Suprapubic skin (tissue), 4 donors: ENCODE data around the gene STING1. TPM values are rescaled to one million over a fixed set of nuclear protein-coding genes. Genes with fewer than 3 reads are reported as not detected.
"Not testable (repeated sequence)": the region's sequence is repeated elsewhere in the genome, so short reads cannot be mapped to it uniquely, and the experiment has no call there.

Experiments
- DNase-seq, 2 donors: peaks; one replicate each; pipeline ENCODE4 v3.0.0-alpha.2; 2019; ENCODE audit warnings: low spot score in 2 of 2
- H3K27ac ChIP-seq: fragments of 200-600 bp; sonication (generic); one replicate; pipeline ENCODE4 v1.5.1; 2019
- H3K27me3 ChIP-seq: fragments of 200-600 bp; sonication (generic); one replicate; pipeline ENCODE4 v1.5.1; 2019
- H3K36me3 ChIP-seq: fragments of 200-600 bp; sonication (generic); one replicate; pipeline ENCODE4 v1.5.1; 2019
- H3K4me1 ChIP-seq: fragments of 200-600 bp; sonication (generic); one replicate; pipeline ENCODE4 v1.5.1; 2019
- H3K4me3 ChIP-seq: fragments of 200-600 bp; sonication (generic); one replicate; pipeline ENCODE4 v1.5.1; 2019; ENCODE audit warnings: mild to moderate bottlenecking
- H3K9me3 ChIP-seq: fragments of 200-600 bp; sonication (generic); one replicate; pipeline ENCODE4 v1.5.1; 2019
- EP300 ChIP-seq: sonication (generic); formaldehyde crosslinking; IDR thresholded peaks from one replicate; pipeline ENCODE4 v1.6.1; 2017; ENCODE audit warnings: antibody characterized with exemption
- POLR2A ChIP-seq, 2 donors: fragments of 450-650 bp; IDR thresholded peaks; one replicate each; pipeline ENCODE4 v1.6.1; 2017; ENCODE audit warnings: antibody characterized with exemption in 2 of 2, mild to moderate bottlenecking in 2 of 2, moderate library complexity in 2 of 2
- POLR2AphosphoS5 ChIP-seq, 3 donors: sonication (generic); formaldehyde crosslinking; IDR thresholded peaks; one replicate each; pipeline ENCODE4 v1.6.1; 2017; ENCODE audit warnings: antibody characterized with exemption in 3 of 3
- WGBS: methylation state at CpG from one replicate; pipeline ENCODE4 v1.1.5; 2018; 5-methylcytosine and 5-hydroxymethylcytosine counted together
- total RNA-seq, 4 donors: library from RNA; depleted of rRNA; stranded (reverse); fragments of >200 nt; gene quantifications; one replicate each; pipeline ENCODE4 v1.1.0, GENCODE V29; 2016
- TF ChIP-seq, protein P1 (sequence below), 2 donors: fragments of 200-600 bp in 1 of 2; fragments of 450-650 bp in 1 of 2; sonication (generic) in 1 of 2; IDR thresholded peaks; one replicate each; pipeline ENCODE4 v1.5.1; 2016 to 2019; ENCODE audit warnings: antibody characterized with exemption in 2 of 2, mild to moderate bottlenecking in 1 of 2, moderate library complexity in 1 of 2

Gene STING1
- total RNA-seq, 4 donors from 2014 or later: 11.3 to 20.3 (median 14.8) TPM

DNA sequence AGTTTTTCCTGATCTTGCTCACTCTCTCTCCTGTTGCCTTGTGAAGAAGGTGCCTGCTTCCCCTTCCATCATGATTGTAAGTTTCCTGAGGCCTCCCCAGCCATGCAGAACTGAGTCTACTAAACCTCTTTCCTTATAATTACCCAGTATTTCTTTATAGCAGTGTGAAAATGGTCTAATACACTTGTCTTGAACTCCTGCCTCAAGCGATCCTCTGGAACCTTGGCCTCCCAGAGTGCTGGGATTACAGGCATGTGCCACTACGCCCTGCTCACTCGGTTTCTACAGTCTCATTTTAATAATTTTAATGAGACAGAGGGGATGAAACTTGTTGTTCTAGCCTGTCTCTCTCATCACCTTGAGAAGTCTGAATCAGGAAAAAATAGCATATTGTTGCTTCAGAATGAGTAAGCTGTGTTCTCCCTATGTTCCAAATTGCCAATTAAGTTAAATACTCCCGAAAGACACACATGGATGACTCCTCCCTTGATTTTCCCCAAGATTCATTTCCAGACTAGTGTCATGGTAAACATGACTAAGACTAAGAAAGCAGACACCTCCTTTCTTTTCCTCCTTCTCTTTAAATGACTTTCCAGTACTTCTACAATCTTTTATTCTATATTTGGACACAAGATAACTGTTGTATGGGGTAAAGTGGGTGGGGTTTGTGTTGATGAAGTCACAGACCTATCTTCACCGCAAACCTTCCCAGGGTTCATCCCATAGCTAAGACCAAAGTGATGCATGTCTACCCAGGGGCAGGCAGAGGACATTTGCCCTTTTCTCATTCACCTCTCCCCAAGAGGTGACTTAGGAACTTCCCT, 35.4 kb downstream of the STING1 start:
- H3K27ac ChIP-seq: peak overlapping the region; percentile 24

DNA sequence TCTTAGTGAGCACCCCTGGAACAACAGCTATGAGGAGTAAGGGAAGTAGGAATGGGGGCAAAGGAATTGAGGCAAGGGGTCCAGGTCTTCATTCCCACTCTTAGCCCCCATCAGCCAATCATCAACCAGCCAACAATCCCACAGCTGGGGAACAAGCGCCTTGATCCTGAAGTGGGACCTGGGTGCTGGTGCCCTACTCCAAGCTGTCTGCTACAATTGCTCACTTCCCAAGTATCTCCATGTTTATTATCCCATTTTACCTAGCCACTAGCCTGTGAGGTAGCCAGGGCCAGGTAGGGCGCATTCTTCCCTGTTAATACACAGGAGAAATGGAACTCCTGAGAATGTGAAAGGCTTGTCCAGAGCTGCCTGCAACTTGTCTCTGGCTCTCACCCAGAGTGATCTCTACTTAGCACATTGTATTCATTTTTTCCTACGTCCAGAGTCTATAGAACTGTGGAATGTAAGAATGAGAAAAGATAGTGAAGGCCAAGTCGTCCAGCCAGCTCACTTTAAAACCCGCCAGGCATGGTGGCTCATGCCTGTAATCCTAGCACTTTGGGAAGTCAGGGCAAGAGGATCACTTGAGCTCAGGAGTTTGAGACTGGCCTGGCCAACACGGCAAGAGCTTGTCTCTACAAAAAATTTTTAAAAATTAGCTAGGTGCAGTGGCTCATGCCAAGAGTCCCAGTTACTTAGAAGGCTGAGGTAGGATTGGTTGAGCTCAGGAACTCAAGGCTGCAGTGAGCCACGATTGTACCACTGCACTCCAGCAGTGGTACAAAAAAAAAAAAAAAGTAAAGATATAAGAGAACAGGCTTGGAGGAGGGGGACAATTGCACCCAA, 37.0 kb downstream of the STING1 start:
- no peak overlapping the region for H3K4me3 ChIP-seq
- H3K27ac ChIP-seq: peak overlapping the region; percentile 25
- no peaks in the 10 kb centered on the region for H3K27me3 ChIP-seq
- no peaks in the 10 kb centered on the region for H3K36me3 ChIP-seq
- TF ChIP-seq, protein P1, sequence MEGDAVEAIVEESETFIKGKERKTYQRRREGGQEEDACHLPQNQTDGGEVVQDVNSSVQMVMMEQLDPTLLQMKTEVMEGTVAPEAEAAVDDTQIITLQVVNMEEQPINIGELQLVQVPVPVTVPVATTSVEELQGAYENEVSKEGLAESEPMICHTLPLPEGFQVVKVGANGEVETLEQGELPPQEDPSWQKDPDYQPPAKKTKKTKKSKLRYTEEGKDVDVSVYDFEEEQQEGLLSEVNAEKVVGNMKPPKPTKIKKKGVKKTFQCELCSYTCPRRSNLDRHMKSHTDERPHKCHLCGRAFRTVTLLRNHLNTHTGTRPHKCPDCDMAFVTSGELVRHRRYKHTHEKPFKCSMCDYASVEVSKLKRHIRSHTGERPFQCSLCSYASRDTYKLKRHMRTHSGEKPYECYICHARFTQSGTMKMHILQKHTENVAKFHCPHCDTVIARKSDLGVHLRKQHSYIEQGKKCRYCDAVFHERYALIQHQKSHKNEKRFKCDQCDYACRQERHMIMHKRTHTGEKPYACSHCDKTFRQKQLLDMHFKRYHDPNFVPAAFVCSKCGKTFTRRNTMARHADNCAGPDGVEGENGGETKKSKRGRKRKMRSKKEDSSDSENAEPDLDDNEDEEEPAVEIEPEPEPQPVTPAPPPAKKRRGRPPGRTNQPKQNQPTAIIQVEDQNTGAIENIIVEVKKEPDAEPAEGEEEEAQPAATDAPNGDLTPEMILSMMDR (IDR thresholded peaks at IDR 0.05): no peak
- TF ChIP-seq POLR2AphosphoS5 (IDR thresholded peaks at IDR 0.05) (no peak), EP300 (no peak), POLR2A (IDR thresholded peaks at IDR 0.05) (no peak)
- H3K4me1 ChIP-seq: peaks cover 12% of the 10 kb centered on the region
- 56% methylated on average over 7 of the region's 7 CpGs for WGBS
- H3K9me3 ChIP-seq: no peaks in the 10 kb centered on the region
- DNase-seq: peak in 1 of 2 donors; percentile 36

More for the DNA sequence above, 35.4 kb downstream of the STING1 start:
- H3K36me3 ChIP-seq: no peaks in the 10 kb centered on the region
- H3K9me3 ChIP-seq: no peaks in the 10 kb centered on the region
- no peak overlapping the region for H3K4me3 ChIP-seq
- 57% methylated on average over 5 of the region's 5 CpGs for WGBS
- peaks cover 12% of the 10 kb centered on the region for H3K4me1 ChIP-seq
- no peak for DNase-seq
- no peaks in the 10 kb centered on the region for H3K27me3 ChIP-seq
- TF ChIP-seq, protein P1 (IDR thresholded peaks at IDR 0.05): no peak
- TF ChIP-seq EP300 (no peak), POLR2AphosphoS5 (IDR thresholded peaks at IDR 0.05) (no peak), POLR2A (IDR thresholded peaks at IDR 0.05) (no peak)

DNA sequence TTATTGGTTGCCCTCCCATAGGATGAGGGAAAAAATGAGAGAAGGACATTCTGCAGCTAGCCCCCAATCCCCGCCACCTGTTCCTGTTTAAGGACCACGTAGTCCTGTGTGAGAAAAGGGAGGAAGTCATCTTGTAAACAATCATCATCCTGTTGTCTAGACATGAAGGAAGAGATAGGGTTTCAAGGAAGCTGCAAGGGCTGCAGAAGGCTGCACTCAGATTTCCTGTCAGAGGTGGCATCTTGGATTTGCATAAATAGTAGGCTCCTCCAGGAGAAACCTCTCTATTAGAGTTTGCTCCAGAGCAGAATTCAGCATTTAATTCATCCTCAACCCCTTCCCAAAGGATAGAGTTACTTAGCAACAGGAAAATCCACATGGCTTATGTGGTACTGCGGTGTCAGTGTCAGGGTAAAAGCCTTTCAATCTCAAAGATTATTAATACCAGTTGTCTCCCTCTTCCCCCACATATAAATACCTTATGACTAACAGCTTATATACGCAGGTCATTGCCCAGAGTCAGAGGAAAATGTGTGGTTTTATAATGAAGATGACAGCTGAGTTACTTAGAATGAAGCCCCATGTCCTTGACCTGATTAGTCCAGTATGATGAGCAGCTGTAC, 38.6 kb downstream of the STING1 start:
- Histone ChIP-seq H3K4me3 (no peak overlapping the region), H3K4me1 (peaks cover 20% of the 10 kb centered on the region), H3K36me3 (no peaks in the 10 kb centered on the region), H3K27me3 (no peaks in the 10 kb centered on the region), H3K27ac (no peak overlapping the region), H3K9me3 (no peaks in the 10 kb centered on the region)
- WGBS: 44% methylated on average over 4 of the region's 4 CpGs
- TF ChIP-seq POLR2A (IDR thresholded peaks at IDR 0.05) (no peak), EP300 (no peak), POLR2AphosphoS5 (IDR thresholded peaks at IDR 0.05) (no peak)
- DNase-seq: peak in 1 of 2 donors; percentile 21

DNA sequence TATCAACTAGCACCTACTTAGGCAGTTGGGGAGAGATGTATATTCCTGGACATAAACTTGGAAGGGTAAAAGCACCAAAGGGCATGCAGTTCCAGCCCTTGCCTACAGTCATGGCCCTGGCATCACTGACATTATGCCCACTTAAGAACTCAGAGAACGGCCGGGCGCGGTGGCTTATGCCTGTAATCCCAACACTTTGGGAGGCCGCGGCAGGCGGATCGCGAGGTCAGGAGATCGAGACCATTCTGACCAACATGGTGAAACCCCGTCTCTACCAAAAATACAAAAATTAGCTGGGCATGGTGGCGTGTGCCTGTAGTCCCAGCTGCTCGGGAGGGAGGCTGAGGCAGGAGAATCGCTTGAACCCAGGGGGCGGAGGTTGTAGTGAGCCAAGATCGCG, 42.1 kb downstream of the STING1 start:
- not testable (repeated sequence) for H3K27me3 ChIP-seq, H3K27ac ChIP-seq, H3K9me3 ChIP-seq, H3K36me3 ChIP-seq, H3K4me3 ChIP-seq
- WGBS: 97% methylated on average over 17 of the region's 17 CpGs
- peak; percentile 38 to 71 for DNase-seq
- H3K4me1 ChIP-seq: peaks cover 15% of the 10 kb centered on the region

DNA sequence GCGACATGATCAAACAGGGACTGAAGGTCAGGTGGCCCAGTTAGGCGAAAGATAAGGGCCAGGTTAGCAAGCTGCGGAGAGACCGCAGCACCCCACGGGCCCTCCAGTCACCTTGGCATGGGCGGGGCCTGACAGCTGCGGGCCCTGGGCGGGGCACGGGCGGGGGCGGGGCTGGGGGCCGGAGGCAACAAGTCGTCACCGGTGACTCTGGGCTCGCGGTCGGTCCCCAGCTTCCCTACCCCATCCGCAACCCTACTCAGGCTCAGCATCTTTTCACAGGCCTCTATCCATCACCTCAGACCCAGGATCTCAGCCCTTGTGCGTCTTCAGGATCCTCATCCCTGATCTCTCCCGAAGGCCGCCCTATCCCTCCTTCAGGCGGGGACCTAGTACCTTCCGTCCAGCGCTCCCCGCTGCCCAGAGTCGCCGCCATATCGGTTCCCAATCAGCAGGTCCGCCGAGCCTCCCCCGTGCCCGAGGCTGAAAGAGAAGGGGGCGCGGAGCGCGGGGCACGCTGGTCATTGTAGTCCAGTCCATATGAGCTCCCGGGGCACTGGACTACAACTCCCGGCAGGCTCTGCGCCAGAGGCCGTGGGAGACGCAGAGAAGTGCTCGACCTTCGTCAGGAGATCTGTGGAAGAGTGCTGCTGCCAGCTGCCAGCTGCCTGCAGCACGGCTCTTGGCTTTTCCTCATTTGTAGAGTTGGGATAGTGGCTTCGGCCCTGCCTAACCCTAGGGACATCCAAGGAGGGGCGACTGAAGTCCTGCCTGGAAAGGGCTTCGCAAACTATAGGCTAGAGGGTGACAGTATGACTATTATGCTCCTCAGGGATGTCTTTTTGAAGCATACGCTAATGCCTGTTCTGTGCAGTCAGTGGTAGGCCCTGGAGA, 43.3 kb downstream of the STING1 start, which contains the start of gene DNAJC18:
Gene DNAJC18 (minus strand): TSS at position 513 of the 891 bp plus-strand sequence. CDS start 80 bp downstream, at position 433.
- Histone ChIP-seq H3K36me3 (peaks cover 3% of the 10 kb centered on the region), H3K27me3 (no peaks in the 10 kb centered on the region), H3K27ac (peak within 1 kb of the TSS; percentile 92), H3K4me3 (peak within 1 kb of the TSS; percentile 84), H3K4me1 (peaks cover 15% of the 10 kb centered on the region), H3K9me3 (no peaks in the 10 kb centered on the region)
- WGBS: 4% methylated on average over 23 of the region's 49 CpGs
- peak; percentile 94 to 96 for DNase-seq
- no peak for TF ChIP-seq POLR2A (IDR thresholded peaks at IDR 0.05)

DNA sequence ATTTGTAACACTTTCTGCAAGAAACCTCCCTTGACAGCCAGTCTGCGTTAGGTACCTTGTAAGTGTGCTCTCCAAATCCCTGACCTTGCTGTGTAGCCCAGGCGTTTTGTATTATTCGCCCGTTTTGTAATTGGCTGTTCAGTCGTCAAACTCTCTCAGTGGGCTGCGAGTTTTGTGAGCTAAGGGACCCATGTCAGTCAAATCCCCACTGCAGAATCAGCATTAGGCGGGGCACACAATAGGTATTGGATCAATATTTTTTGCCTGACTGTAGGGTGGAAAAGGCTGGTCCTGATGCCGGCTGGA, 43.9 kb downstream of the STING1 start:
- no peak for DNase-seq
- Histone ChIP-seq H3K27ac (peak overlapping the region; percentile 92), H3K36me3 (peaks cover 3% of the 10 kb centered on the region), H3K9me3 (no peaks in the 10 kb centered on the region), H3K27me3 (no peaks in the 10 kb centered on the region), H3K4me1 (peaks cover 15% of the 10 kb centered on the region), H3K4me3 (peak overlapping the region; percentile 84)
- 27% methylated on average over 8 of the region's 8 CpGs for WGBS
- no peak for TF ChIP-seq POLR2A (IDR thresholded peaks at IDR 0.05)
- TF ChIP-seq, protein P1 (IDR thresholded peaks at IDR 0.05): no peak
- no peak for TF ChIP-seq EP300
- no peak for TF ChIP-seq POLR2AphosphoS5 (IDR thresholded peaks at IDR 0.05)
